ENCODE results near the gene SARS2.

SARS2 gene

GRCh38 chr19:38945562-38946228 is 15.1 kb upstream of the SARS2 start:
- no peaks in the 10 kb centered on the region for H4K20me1 ChIP-seq (ENCODE audit: control insufficient read depth, insufficient read depth, low read depth, low read length)
- no peaks in the 10 kb centered on the region for H3K9me3 ChIP-seq (ENCODE audit: control insufficient read depth, insufficient read depth, low read length)
- no peaks in the 10 kb centered on the region; the same call in 1 of the 2 replicates for H3F3A ChIP-seq (ENCODE audit: control insufficient read depth, insufficient read depth)
- H3K9me2 ChIP-seq (replicated peaks; ENCODE audit: control insufficient read depth, low read length): no peaks in the 10 kb centered on the region
- H3K4me3 ChIP-seq (ENCODE audit: low read length): no peak overlapping the region
- H3K79me2 ChIP-seq (ENCODE audit: control insufficient read depth, low read length): no peaks in the 10 kb centered on the region
- H3K27me3 ChIP-seq (ENCODE audit: control insufficient read depth, low read length): no peaks in the 10 kb centered on the region; the same call in 1 of the 2 replicates
- no peaks in the 10 kb centered on the region for H3K4me1 ChIP-seq (ENCODE audit: control insufficient read depth, low read length)
- no peak overlapping the region for H3K27ac ChIP-seq (ENCODE audit: low read depth, low read length)
- TF ChIP-seq CTCF (IDR thresholded peaks at IDR 0.05; ENCODE audit: low read depth, low read length, poor library complexity, severe bottlenecking) (no peak), EZH2phosphoT487 (IDR thresholded peaks at IDR 0.05; ENCODE audit: borderline replicate concordance, low read length) (no peak)
- no peak overlapping the region for H3K4me2 ChIP-seq (ENCODE audit: low read length)
- no peaks in the 10 kb centered on the region for H3K36me3 ChIP-seq (ENCODE audit: control insufficient read depth, low read length)

- Histone ChIP-seq H3K27me3 (ENCODE audit: control insufficient read depth, low read length) (no peaks in the 10 kb centered on the region; the same call in 1 of the 2 replicates), H3K36me3 (ENCODE audit: control insufficient read depth, low read length) (no peaks in the 10 kb centered on the region), H3K4me2 (ENCODE audit: low read length) (no peak overlapping the region), H3K9me3 (ENCODE audit: control insufficient read depth, insufficient read depth, low read length) (no peaks in the 10 kb centered on the region), H4K20me1 (ENCODE audit: control insufficient read depth, insufficient read depth, low read depth, low read length) (no peaks in the 10 kb centered on the region), H3K4me3 (ENCODE audit: low read length) (no peak overlapping the region), H3F3A (ENCODE audit: control insufficient read depth, insufficient read depth) (no peaks in the 10 kb centered on the region; the same call in 1 of the 2 replicates), H3K79me2 (ENCODE audit: control insufficient read depth, low read length) (no peaks in the 10 kb centered on the region), H3K27ac (ENCODE audit: low read depth, low read length) (no peak overlapping the region), H3K4me1 (ENCODE audit: control insufficient read depth, low read length) (no peaks in the 10 kb centered on the region), H3K9me2 (replicated peaks; ENCODE audit: control insufficient read depth, low read length) (no peaks in the 10 kb centered on the region)
- no peak for TF ChIP-seq CTCF (IDR thresholded peaks at IDR 0.05; ENCODE audit: low read depth, low read length, poor library complexity, severe bottlenecking)
- no peak for TF ChIP-seq EZH2phosphoT487 (IDR thresholded peaks at IDR 0.05; ENCODE audit: borderline replicate concordance, low read length)
Measured at GRCh38 chr19:38944981-38945506, 14.5 kb upstream of the SARS2 start.

DNA sequence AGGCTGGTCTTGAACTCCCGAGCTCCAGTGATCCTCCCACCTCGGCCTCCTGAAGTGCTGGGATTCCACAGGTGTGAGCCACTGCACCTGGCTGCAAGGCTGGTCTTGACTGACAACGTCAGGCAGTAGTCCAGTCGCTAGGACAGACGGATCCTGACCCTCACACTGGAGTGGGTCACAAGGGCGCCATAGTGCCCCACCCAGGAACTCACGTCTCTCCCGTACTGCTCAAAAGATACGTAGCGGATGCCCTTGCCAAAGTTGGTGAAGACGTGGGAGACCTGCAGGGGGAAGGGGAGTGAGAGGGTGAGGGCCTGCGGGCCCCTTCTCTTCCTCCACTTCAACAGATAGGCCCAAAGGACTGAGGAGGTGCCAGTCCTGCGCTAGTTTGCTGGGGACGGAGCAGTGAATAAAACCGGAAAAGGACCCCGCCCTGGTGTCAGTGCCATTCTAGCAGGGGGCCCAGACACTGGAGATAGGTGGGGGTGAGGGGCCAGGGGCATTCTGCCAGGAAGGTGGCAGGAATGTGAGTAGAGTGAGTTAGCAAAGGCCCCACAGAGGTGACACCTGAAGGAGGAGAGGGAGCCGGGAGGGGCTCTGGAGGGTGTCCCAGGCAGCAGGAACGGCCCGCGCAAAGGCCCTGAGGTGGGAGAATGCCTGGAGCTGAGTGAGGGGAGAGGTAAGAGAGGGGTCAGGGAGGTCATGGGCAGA is 12.1 kb upstream of the SARS2 start:
- Histone ChIP-seq H3F3A (ENCODE audit: control insufficient read depth, insufficient read depth) (no peaks in the 10 kb centered on the region; the same call in 1 of the 2 replicates), H3K9me3 (ENCODE audit: control insufficient read depth, insufficient read depth, low read length) (no peaks in the 10 kb centered on the region), H3K4me3 (ENCODE audit: low read length) (no peak overlapping the region), H3K36me3 (ENCODE audit: control insufficient read depth, low read length) (no peaks in the 10 kb centered on the region), H3K9me2 (replicated peaks; ENCODE audit: control insufficient read depth, low read length) (no peaks in the 10 kb centered on the region), H3K27ac (ENCODE audit: low read depth, low read length) (no peak overlapping the region), H4K20me1 (ENCODE audit: control insufficient read depth, insufficient read depth, low read depth, low read length) (no peaks in the 10 kb centered on the region), H3K27me3 (ENCODE audit: control insufficient read depth, low read length) (no peaks in the 10 kb centered on the region; the same call in 1 of the 2 replicates), H3K4me2 (ENCODE audit: low read length) (no peak overlapping the region), H3K79me2 (ENCODE audit: control insufficient read depth, low read length) (no peaks in the 10 kb centered on the region), H3K4me1 (ENCODE audit: control insufficient read depth, low read length) (no peaks in the 10 kb centered on the region)
- no peak for TF ChIP-seq CTCF (IDR thresholded peaks at IDR 0.05; ENCODE audit: low read depth, low read length, poor library complexity, severe bottlenecking)
- no peak for TF ChIP-seq EZH2phosphoT487 (IDR thresholded peaks at IDR 0.05; ENCODE audit: borderline replicate concordance, low read length)
